Neuronal stem cell (in vitro differentiated cells): ENCODE measurements around the gene SWSAP1.
A peak's percentile ranks its signal among the peaks of the same experiment; 100 is the strongest.

ENCODE experiments used
- DNase-seq: peaks from one replicate; pipeline ENCODE4 v3.0.0-alpha.2; 2013; ENCODE audit warnings: low spot score
- H2AFZ ChIP-seq: one replicate; pipeline ENCODE4 v1.6.1; 2013; ENCODE audit warnings: mild to moderate bottlenecking, low read length, inconsistent platforms
- H2AK5ac ChIP-seq: 2 replicates; pipeline ENCODE4 v1.6.1; 2013; ENCODE audit warnings: low read depth, mild to moderate bottlenecking, inconsistent platforms, low read length, moderate library complexity, mixed read lengths
- H2BK120ac ChIP-seq: 2 replicates; pipeline ENCODE4 v1.6.1; 2013; ENCODE audit warnings: low read depth, mild to moderate bottlenecking, inconsistent platforms, low read length, moderate library complexity, mixed read lengths
- H2BK12ac ChIP-seq: one replicate; pipeline ENCODE4 v1.6.1; 2013; ENCODE audit warnings: low read length, inconsistent platforms
- H2BK15ac ChIP-seq: 2 replicates; pipeline ENCODE4 v1.6.1; 2013; ENCODE audit warnings: mild to moderate bottlenecking, low read length, inconsistent platforms, mixed read lengths
- H2BK5ac ChIP-seq: one replicate; pipeline ENCODE4 v1.6.1; 2013; ENCODE audit warnings: inconsistent platforms, mild to moderate bottlenecking, low read length, moderate library complexity
- H3K14ac ChIP-seq: one replicate; pipeline ENCODE4 v1.6.1; 2013; ENCODE audit warnings: low read length, inconsistent platforms
- H3K18ac ChIP-seq: 2 replicates; pipeline ENCODE4 v1.6.1; 2013; ENCODE audit warnings: low read length, inconsistent platforms
- H3K23ac ChIP-seq: 2 replicates; pipeline ENCODE4 v1.6.1; 2013; ENCODE audit warnings: low read depth, mild to moderate bottlenecking, mixed read lengths, low read length, inconsistent platforms; ENCODE audit not compliant: poor library complexity
- H3K27ac ChIP-seq: replicated peaks from 3 replicates; pipeline ENCODE4 v1.5.1; 2013; ENCODE audit warnings: low read length, inconsistent platforms
- H3K27me3 ChIP-seq, 3 experiments: 2 replicates each; pipeline ENCODE4 v1.6.1; 2013; ENCODE audit warnings: low read length in 3 of 3, mild to moderate bottlenecking in 2 of 3, inconsistent platforms in 1 of 3, low read depth in 1 of 3, mixed read lengths in 1 of 3, moderate library complexity in 1 of 3; ENCODE audit not compliant: control insufficient read depth in 3 of 3, insufficient read depth in 3 of 3
- H3K36me3 ChIP-seq, 2 donors: replicated peaks in 1 of 2; 2 replicates each; pipeline ENCODE4 v1.6.1; 2013; ENCODE audit warnings: low read length in 2 of 2; ENCODE audit not compliant: control insufficient read depth in 2 of 2, insufficient read depth in 2 of 2
- H3K4ac ChIP-seq: 2 replicates; pipeline ENCODE4 v1.6.1; 2013; ENCODE audit warnings: inconsistent platforms, mild to moderate bottlenecking, low read length, moderate library complexity
- H3K4me1 ChIP-seq, 2 donors: 1 replicate in 1 of 2; 2 replicates in 1 of 2; pipeline ENCODE4 v1.6.1; 2013; ENCODE audit warnings: low read length in 2 of 2, low read depth in 1 of 2; ENCODE audit not compliant: control insufficient read depth in 2 of 2, insufficient read depth in 1 of 2
- H3K4me2 ChIP-seq: one replicate; pipeline ENCODE4 v1.6.1; 2013; ENCODE audit warnings: mild to moderate bottlenecking, low read length, inconsistent platforms; ENCODE audit not compliant: insufficient read depth, poor library complexity, severe bottlenecking
- H3K4me3 ChIP-seq, 2 donors: 2 replicates each; pipeline ENCODE4 v1.5.1; 2013; ENCODE audit warnings: low read length in 2 of 2, mild to moderate bottlenecking in 2 of 2, inconsistent platforms in 1 of 2, moderate library complexity in 1 of 2
- H3K79me1 ChIP-seq: one replicate; pipeline ENCODE4 v1.6.1; 2013; ENCODE audit warnings: low read depth, mild to moderate bottlenecking, inconsistent platforms, low read length, moderate library complexity
- H3K9ac ChIP-seq: one replicate; pipeline ENCODE4 v1.6.1; 2013; ENCODE audit warnings: mild to moderate bottlenecking, low read depth, low read length, inconsistent platforms; ENCODE audit not compliant: poor library complexity
- H3K9me3 ChIP-seq, 2 donors: replicated peaks in 1 of 2; 2 replicates each; pipeline versions ENCODE3 to v1.6.1; 2013; ENCODE audit warnings: low read length in 2 of 2, mild to moderate bottlenecking in 2 of 2, inconsistent platforms in 1 of 2, low read depth in 1 of 2, mixed read lengths in 1 of 2, moderate library complexity in 1 of 2; ENCODE audit not compliant: control insufficient read depth in 2 of 2, insufficient read depth in 1 of 2
- H4K8ac ChIP-seq: one replicate; pipeline ENCODE4 v1.6.1; 2013; ENCODE audit warnings: low read depth, mild to moderate bottlenecking, inconsistent platforms, low read length, moderate library complexity
- H4K91ac ChIP-seq: one replicate; pipeline ENCODE4 v1.6.1; 2013; ENCODE audit warnings: low read length, low read depth, mild to moderate bottlenecking, inconsistent platforms; ENCODE audit not compliant: poor library complexity
- WGBS, 2 donors: extraction: QIAGEN DNeasy Blood & Tissue Kit; methylation state at CpG; one replicate each; pipeline ENCODE4 v1.1.7; 2013; ENCODE audit warnings: missing lambda C conversion rate in 2 of 2, mixed read lengths in 1 of 2; ENCODE audit not compliant: insufficient read length in 2 of 2, insufficient replicate concordance in 1 of 2; ENCODE audit errors: extremely low coverage in 2 of 2; 5-methylcytosine and 5-hydroxymethylcytosine counted together

The SWSAP1 gene

GRCh38 chr19:11356074-11356397 lies 18.4 kb upstream of the SWSAP1 start:
- Histone ChIP-seq H3K14ac (peak overlapping the region; percentile 1), H2BK120ac (no peak overlapping the region), H2AFZ (no peak overlapping the region), H2BK5ac (no peak overlapping the region), H3K4ac (no peak overlapping the region), H3K27ac (no peak overlapping the region), H4K91ac (no peak overlapping the region), H3K18ac (peak overlapping the region; percentile 3), H3K9ac (peak overlapping the region; percentile 85), H3K79me1 (no peaks in the 10 kb centered on the region), H3K36me3 (no peaks in the 10 kb centered on the region), H3K27me3 (peaks cover 0 to 14% (median 0%) of the 10 kb centered on the region in 3 experiments), H4K8ac (no peak overlapping the region), H3K23ac (peak overlapping the region; percentile 20), H2BK12ac (no peak overlapping the region), H2BK15ac (no peak overlapping the region), H3K4me2 (peak overlapping the region; percentile 80), H3K4me1 (peaks cover 8 to 10% of the 10 kb centered on the region in 2 donors), H2AK5ac (no peak overlapping the region), H3K4me3 (peak overlapping the region; percentile 44 to 73), H3K9me3 (no peaks in the 10 kb centered on the region)
- no CpG with 5 or more reads among the region's 6 CpGs for WGBS, 2 donors
- no peak for DNase-seq

- Histone ChIP-seq H3K4me2 (no peak overlapping the region), H2BK12ac (no peak overlapping the region), H2BK15ac (no peak overlapping the region), H3K4ac (peak overlapping the region; percentile 20), H3K9ac (peak overlapping the region; percentile 12), H3K23ac (peak overlapping the region; percentile 81), H2AFZ (no peak overlapping the region), H3K36me3 (no peaks in the 10 kb centered on the region), H4K91ac (no peak overlapping the region), H2AK5ac (peak overlapping the region; percentile 84), H3K4me1 (peaks cover 5 to 12% of the 10 kb centered on the region in 2 donors), H3K4me3 (no peak overlapping the region), H3K9me3 (no peaks in the 10 kb centered on the region), H3K14ac (peak overlapping the region; percentile 63), H3K18ac (no peak overlapping the region), H2BK120ac (no peak overlapping the region), H3K27me3 (peaks cover 0 to 16% (median 0%) of the 10 kb centered on the region in 3 experiments), H3K27ac (no peak overlapping the region), H3K79me1 (no peaks in the 10 kb centered on the region), H2BK5ac (no peak overlapping the region), H4K8ac (no peak overlapping the region)
- no peak for DNase-seq
- no CpG with 5 or more reads among the region's 11 CpGs for WGBS, 2 donors
Measured at GRCh38 chr19:11356676-11357550, 17.6 kb upstream of the SWSAP1 start.

DNA sequence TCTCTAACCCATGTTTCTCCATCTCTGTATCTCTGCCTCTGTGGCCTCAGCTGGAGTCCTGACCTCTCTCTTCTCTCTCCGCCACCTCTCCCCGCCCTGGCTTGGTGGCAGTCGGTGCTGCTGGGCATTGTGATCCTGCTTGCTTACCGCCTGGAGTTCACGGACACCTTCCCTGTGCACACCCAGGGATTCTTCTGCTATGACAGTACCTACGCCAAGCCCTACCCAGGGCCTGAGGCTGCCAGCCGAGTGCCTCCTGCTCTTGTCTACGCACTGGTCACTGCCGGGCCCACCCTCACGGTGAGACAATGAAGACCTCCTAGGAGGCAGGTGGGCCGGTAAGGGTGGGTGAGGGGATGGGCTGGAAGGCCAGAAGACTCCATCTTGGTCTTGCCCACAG lies 15.0 kb upstream of the SWSAP1 start:
- no CpG with 5 or more reads among the region's 11 CpGs for WGBS, 2 donors
- Histone ChIP-seq H3K9ac (no peak overlapping the region), H2BK5ac (peak overlapping the region; percentile 71), H3K18ac (peak overlapping the region; percentile 72), H2BK120ac (no peak overlapping the region), H2BK15ac (peak overlapping the region; percentile 6), H3K4me2 (peak overlapping the region; percentile 0), H3K36me3 (no peaks in the 10 kb centered on the region), H2AK5ac (peak overlapping the region; percentile 61), H3K4ac (no peak overlapping the region), H3K23ac (peak overlapping the region; percentile 60), H4K91ac (no peak overlapping the region), H3K9me3 (no peaks in the 10 kb centered on the region), H3K79me1 (no peaks in the 10 kb centered on the region), H3K14ac (peak overlapping the region; percentile 47), H3K4me3 (no peak overlapping the region), H3K27me3 (peaks cover 0 to 18% (median 0%) of the 10 kb centered on the region in 3 experiments), H3K27ac (no peak overlapping the region), H2AFZ (no peak overlapping the region), H2BK12ac (no peak overlapping the region), H4K8ac (no peak overlapping the region), H3K4me1 (peaks cover 4 to 14% of the 10 kb centered on the region in 2 donors)
- DNase-seq = no peak

GRCh38 chr19:11361037-11361770 lies 13.3 kb upstream of the SWSAP1 start:
- H3K4me3 ChIP-seq = peak overlapping the region in 1 of 2 donors; percentile 72
- peak overlapping the region; percentile 22 for H2BK5ac ChIP-seq
- H3K36me3 ChIP-seq = peaks cover 0 to 2% of the 10 kb centered on the region in 2 donors
- H3K4me1 ChIP-seq = peaks cover 0 to 9% of the 10 kb centered on the region in 2 donors
- peak; percentile 86 for DNase-seq
- peak overlapping the region; percentile 90 for H3K14ac ChIP-seq
- peak overlapping the region; percentile 45 for H2BK15ac ChIP-seq
- peak overlapping the region; percentile 29 for H3K23ac ChIP-seq
- H4K91ac ChIP-seq = no peak overlapping the region
- no CpG with 5 or more reads among the region's 43 CpGs for WGBS, 2 donors
- H3K9me3 ChIP-seq = no peaks in the 10 kb centered on the region
- peak overlapping the region; percentile 86 for H3K9ac ChIP-seq
- H3K18ac ChIP-seq = peak overlapping the region; percentile 82
- H4K8ac ChIP-seq = no peak overlapping the region
- no peak overlapping the region for H3K4ac ChIP-seq
- H3K79me1 ChIP-seq = no peaks in the 10 kb centered on the region
- no peak overlapping the region for H3K27ac ChIP-seq
- H2BK120ac ChIP-seq = peak overlapping the region; percentile 24
- H3K4me2 ChIP-seq = peak overlapping the region; percentile 56
- peak overlapping the region; percentile 24 for H2BK12ac ChIP-seq
- peak overlapping the region; percentile 21 for H2AK5ac ChIP-seq
- no peak overlapping the region for H2AFZ ChIP-seq
- peaks cover 0 to 15% (median 0%) of the 10 kb centered on the region in 3 experiments for H3K27me3 ChIP-seq
